HFFc6 (cell line): ENCODE data around the gene MARCHF11. TPM values are rescaled to one million over a fixed set of nuclear protein-coding genes. Genes with fewer than 3 reads are reported as not detected.
A peak's percentile ranks its signal among the peaks of the same experiment; 100 is the strongest.

ENCODE experiments used
- DNase-seq: peaks from one replicate; pipeline ENCODE4 v3.0.0-alpha.2; 2018
- H3K27ac Mint-ChIP-seq: 2 replicates; pipeline ENCODE4 v1.8.0; 2020; ENCODE audit warnings: mild to moderate bottlenecking, mixed read lengths
- H3K27me3 Mint-ChIP-seq: 2 replicates; pipeline ENCODE4 v1.8.0; 2021; ENCODE audit warnings: mild to moderate bottlenecking, moderate library complexity, mixed read lengths; ENCODE audit not compliant: insufficient read depth
- H3K36me3 Mint-ChIP-seq: 2 replicates; pipeline ENCODE4 v1.8.0; 2021; ENCODE audit warnings: low read depth, mixed read lengths
- H3K4me1 Mint-ChIP-seq: 2 replicates; pipeline ENCODE4 v1.8.0; 2020; ENCODE audit warnings: low read depth, mixed read lengths
- H3K4me3 Mint-ChIP-seq: 2 replicates; pipeline ENCODE4 v1.8.0; 2020; ENCODE audit warnings: mild to moderate bottlenecking, moderate library complexity, mixed read lengths
- H3K9me3 Mint-ChIP-seq: 2 replicates; pipeline ENCODE4 v1.8.0; 2020; ENCODE audit warnings: mild to moderate bottlenecking, mixed read lengths
- CTCF ChIP-seq: fragments of 200-600 bp; sonication (generic); IDR thresholded peaks from 2 replicates; pipeline ENCODE4 v1.5.0; 2021; ENCODE audit warnings: antibody characterized with exemption, mild to moderate bottlenecking
- total RNA-seq, 6 experiments: library from RNA; stranded (reverse); fragmentation: NEBNext Ultra II Directional; extraction: Animal tissue kit (Norgen Biotek cat#: 25700); gene quantifications; 2 replicates in 1 of 6; 3 replicates in 5 of 6; pipeline ENCODE4 v1.2.3, GENCODE V29; 2021

Gene MARCHF11
- total RNA-seq, 6 experiments from 2014 or later: not detected

GRCh38 chr5:16061163-16061562 lies 118.4 kb downstream of the MARCHF11 start:
- H3K4me1 Mint-ChIP-seq: no peaks in the 10 kb centered on the region
- DNase-seq: no peak
- no peaks in the 10 kb centered on the region for H3K36me3 Mint-ChIP-seq
- TF ChIP-seq CTCF: no peak
- peaks cover 8% of the 10 kb centered on the region for H3K27me3 Mint-ChIP-seq
- no peak overlapping the region for H3K27ac Mint-ChIP-seq
- no peaks in the 10 kb centered on the region; the same call in 1 of the 2 replicates for H3K9me3 Mint-ChIP-seq
- H3K4me3 Mint-ChIP-seq: no peak overlapping the region

GRCh38 chr5:16057277-16057676 lies 122.3 kb downstream of the MARCHF11 start:
- H3K4me1 Mint-ChIP-seq: no peaks in the 10 kb centered on the region
- H3K9me3 Mint-ChIP-seq: no peaks in the 10 kb centered on the region; the same call in 1 of the 2 replicates
- TF ChIP-seq CTCF: no peak
- H3K27me3 Mint-ChIP-seq: peaks cover 6% of the 10 kb centered on the region; the same call in 1 of the 2 replicates
- DNase-seq: no peak
- H3K36me3 Mint-ChIP-seq: no peaks in the 10 kb centered on the region
- H3K4me3 Mint-ChIP-seq: no peak overlapping the region
- no peak overlapping the region for H3K27ac Mint-ChIP-seq

- no peaks in the 10 kb centered on the region for H3K4me1 Mint-ChIP-seq
- no peaks in the 10 kb centered on the region for H3K36me3 Mint-ChIP-seq
- no peak overlapping the region for H3K27ac Mint-ChIP-seq
- peak; percentile 6 for DNase-seq
- peaks cover 7% of the 10 kb centered on the region for H3K9me3 Mint-ChIP-seq
- TF ChIP-seq CTCF: no peak
- H3K4me3 Mint-ChIP-seq: no peak overlapping the region
- peaks cover 1% of the 10 kb centered on the region; the same call in 1 of the 2 replicates for H3K27me3 Mint-ChIP-seq
Observed at GRCh38 chr5:16051246-16051755, 128.3 kb downstream of the MARCHF11 start.

GRCh38 chr5:16050414-16050813 lies 129.2 kb downstream of the MARCHF11 start:
- H3K27ac Mint-ChIP-seq: no peak overlapping the region
- H3K27me3 Mint-ChIP-seq: peaks cover 1% of the 10 kb centered on the region; the same call in 1 of the 2 replicates
- no peak for DNase-seq
- no peaks in the 10 kb centered on the region for H3K36me3 Mint-ChIP-seq
- peaks cover 7% of the 10 kb centered on the region for H3K9me3 Mint-ChIP-seq
- H3K4me1 Mint-ChIP-seq: no peaks in the 10 kb centered on the region
- no peak overlapping the region for H3K4me3 Mint-ChIP-seq
- no peak for TF ChIP-seq CTCF

- H3K27me3 Mint-ChIP-seq: peaks cover 1% of the 10 kb centered on the region; the same call in 1 of the 2 replicates
- H3K4me1 Mint-ChIP-seq: no peaks in the 10 kb centered on the region
- H3K9me3 Mint-ChIP-seq: peaks cover 7% of the 10 kb centered on the region
- no peak overlapping the region for H3K4me3 Mint-ChIP-seq
- no peak for TF ChIP-seq CTCF
- DNase-seq: no peak
- H3K27ac Mint-ChIP-seq: no peak overlapping the region
- no peaks in the 10 kb centered on the region for H3K36me3 Mint-ChIP-seq
Observed at GRCh38 chr5:16049761-16050160, 129.8 kb downstream of the MARCHF11 start.
